HS-27A (cell line): ENCODE measurements around the gene ZDHHC7.
"Not testable (repeated sequence)": the region's sequence is repeated elsewhere in the genome, so short reads cannot be mapped to it uniquely, and the experiment has no call there.

ENCODE experiments used
- DNase-seq: peaks from one replicate; pipeline ENCODE4 v3.0.0-alpha.2; 2012; ENCODE audit warnings: low read depth, missing footprints

ZDHHC7 gene

DNA sequence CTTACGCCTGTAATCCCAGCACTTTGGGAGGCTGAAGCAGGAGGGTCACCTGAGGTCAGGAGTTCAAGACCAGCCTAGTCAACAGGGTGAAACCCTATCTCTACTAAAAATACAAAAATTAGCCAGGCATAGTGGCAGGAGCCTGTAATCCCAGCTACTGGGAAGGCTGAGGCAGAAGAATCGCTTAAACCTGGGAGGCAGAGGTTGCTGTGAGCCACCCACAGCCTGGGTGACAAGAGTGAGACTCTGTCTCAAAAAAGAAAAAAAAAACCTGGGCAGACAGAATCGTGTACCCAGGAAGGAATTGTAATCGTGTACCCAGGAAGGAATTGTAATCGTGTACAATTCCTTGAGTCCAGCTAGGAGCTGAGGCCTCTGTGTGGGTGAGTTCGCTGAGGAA is 72.7 kb downstream of the ZDHHC7 start:
- not testable (repeated sequence) for DNase-seq

DNA sequence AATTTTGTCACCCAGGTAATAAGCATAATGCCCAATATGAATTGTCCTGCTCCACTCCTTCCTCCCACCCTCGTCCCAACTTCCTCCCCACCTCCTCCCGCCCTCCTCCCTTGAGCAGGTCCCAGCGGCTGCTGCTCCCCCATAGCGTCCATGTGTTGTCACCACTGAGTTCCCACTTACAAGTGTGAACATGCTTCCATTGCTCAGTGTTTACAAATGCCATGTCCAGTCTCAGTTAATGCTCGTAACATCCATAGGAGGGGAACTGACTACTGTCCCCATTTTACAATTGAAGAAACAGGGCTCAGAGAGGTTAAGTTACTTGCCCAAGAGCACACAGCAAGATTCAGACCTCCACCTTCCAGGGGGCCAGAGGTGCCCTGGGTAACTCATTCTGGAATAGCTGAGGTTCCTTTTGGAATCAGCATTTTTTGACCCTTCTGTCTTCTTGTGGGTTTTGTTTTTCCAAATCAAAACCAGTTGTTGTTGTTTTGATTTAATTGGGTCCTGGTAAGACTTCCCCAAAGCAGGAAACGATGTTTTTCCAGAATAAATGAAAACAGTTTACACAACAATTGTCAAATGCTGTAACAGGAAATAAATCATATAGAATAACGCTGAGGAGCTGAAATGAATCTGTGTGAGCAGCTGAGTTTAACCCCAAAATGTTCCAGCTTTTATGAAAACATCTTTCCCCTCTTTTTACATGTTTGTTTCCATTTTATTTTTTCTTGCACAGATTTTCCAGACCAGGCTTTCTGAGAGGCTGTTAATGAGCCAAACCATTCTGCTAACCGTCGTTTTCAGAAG is 73.9 kb downstream of the ZDHHC7 start:
- DNase-seq, result no peak

DNA sequence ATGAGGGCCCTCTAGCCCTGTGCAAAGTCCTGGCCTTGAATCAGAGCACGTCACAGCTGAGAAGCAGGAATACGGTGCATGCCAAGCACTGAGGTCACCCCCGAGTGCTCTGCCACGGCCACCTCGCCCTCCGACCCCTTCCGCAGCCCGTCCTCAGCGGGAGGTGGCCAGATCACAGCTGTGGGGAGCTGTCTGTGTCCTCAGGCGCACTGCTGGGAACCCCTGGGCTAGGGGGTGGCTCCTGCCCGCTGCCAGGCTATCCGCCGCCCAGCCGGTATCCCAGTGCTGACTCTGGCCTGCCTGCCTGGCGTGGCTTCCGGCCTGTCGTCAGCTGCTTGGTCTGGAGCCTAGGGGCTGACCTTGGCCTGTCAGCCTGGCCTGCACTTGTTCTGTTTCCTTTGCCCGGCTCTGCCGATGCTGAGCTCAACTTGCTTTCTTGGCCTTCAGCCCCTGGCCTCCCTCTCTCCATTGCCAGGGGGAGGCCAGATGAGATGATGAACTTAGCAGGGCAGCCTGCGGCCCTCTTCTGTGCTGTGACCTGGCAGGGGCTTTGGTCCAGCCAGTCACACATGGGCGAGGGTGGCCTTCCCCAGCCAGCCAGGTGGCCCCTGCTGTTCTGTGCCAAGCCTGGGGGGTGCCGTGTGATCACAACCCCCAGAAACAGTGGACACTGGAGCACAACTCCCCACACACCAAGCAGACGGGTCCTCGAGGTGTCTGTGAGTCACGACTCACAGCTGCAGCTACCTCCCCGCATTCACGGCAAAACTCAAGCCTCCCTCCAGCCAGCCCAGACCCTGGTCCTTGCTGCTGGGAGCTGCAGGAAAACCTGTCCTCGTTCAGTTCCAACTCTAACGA is 77.3 kb downstream of the ZDHHC7 start:
- no peak for DNase-seq

DNA sequence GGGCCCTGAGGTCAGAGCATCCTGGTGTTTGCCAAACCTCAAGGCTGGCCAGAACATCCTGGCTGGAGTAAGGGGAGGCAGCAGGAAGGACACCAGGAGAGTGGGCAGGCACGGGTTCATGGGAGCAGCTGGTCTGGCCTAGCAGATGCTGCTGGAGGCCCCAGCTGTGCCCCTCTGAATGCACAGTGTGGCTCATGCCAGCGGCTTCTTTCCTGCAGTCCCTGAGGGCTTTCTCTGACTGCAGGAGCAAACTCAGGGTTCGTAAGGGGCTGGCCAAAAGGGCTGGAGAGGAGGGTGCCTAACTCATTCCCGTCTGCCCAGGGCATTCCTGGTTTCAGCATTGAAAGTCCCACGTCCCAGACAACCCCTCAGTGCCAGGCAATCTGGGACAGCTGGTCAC is 78.7 kb downstream of the ZDHHC7 start:
- no peak for DNase-seq

DNA sequence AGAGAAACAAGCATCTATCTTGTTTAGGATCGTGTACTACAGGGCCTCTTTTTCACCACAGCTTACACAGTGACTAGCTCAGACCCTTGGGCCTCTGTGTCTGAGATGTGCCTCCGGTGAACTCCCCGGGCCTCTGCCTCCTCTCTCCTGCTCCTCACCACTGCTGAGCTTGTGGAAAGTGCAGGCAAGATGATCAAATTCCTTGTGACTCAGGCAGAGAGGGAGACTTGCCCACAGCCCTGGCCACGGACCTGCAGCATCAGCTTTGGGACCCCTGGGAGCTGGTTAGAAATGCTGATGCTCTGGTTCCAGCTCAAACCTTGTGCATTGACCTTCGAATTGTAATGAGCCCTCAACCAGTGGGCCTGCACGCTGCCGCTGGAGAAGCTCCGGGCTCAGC is 79.8 kb downstream of the ZDHHC7 start:
- DNase-seq, result no peak

DNA sequence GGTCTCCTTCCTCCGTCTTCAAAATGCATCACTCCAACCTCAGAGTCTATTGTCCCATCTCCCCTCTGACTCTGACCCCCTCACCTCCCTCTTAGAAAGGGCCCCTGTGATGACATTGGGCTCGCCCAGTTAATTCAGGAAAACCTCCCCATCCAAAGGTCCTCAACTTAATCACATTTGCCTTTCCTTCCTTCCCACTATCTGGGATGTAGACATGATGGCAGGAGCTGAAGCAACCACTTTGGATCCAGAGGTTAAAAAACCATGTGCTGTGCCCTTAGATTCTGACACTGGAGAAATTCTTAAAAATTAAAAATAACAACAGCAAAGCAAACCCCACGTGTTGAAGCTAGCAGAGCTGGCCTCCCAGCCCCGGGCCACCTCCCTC is 80.2 kb downstream of the ZDHHC7 start:
- DNase-seq, result no peak

DNA sequence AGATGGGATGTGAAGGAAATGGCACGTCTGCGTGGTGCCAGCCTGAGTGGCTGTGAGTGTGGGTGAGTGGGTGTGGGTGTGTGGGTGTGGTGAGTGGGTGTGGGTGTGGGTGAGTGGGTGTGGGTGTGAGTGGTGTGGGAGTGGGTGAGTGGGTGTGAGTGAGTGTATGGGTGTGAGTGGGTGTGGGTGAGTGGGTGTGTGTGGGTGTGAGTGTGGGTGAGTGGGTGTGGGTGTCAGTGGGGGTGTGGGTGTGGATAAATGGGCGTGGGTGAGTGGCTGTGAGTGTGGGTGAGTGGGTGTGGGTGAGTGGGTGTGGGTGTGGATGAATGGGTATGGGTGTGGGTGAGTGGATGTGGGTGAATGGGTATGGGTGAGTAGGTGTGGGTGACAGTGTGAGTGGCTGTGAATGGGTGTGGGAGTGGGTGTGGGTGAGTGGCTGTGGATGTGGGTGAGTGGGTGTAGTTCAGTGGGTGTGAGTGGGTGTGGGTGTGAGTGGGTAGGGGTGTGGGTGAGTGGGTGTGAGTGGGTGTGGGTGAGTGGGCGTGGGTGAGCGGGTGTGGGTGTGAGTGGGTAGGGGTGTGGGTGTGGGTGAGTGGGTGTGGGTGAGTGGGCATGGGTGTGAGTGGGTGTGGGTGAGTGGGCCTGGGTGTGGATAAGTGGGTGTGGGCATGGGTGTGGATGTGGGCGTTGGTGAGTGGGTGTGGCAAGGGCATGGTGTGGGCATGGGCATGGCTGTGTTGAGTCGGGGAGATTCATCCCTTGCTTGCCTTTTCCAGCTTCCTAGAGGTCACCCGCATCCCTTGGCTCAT is 80.8 kb downstream of the ZDHHC7 start:
- DNase-seq, result no peak

DNA sequence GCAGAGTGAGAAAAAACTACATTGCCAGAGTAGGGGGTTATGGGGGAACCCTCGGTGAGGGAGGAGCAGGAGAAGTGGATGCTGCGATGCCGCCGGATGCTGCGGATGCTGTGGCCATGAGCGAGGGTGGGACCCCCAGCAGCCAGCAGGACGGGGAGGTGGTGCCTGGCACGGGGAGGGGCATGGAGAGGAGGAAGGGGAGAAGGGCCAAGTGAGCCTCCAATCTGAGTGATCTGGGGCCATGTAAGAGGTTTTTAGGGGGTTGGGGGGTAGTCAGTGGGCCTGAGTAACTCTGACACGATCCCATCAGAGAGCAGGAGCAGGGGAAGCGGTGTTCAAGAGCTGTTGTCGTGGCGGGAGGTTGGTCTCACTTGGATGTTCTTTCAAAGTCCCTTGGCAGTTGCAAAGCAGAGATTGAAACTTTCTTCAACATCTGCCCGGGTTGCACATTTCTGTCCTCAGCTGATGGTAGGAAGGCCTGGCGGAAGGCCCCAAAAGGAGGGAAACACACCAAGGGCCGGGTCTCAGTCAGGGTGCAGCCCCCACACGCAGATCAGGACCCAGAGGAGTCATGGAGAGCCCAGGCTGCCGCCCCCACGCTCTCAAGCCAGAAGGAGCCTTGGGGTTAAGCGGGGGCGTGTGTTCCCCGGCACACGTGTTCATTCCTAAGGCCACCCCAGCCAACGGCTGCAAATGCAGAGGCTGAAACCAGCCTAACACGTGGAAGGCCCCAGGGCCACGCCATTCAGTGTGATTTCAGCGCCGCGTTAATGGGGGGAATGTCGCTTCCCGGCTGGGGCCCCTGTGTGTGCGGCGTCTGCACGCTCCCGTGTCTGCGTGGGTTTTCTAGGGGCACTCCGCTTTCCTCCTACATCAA is 81.7 kb downstream of the ZDHHC7 start:
- DNase-seq, result no peak

DNA sequence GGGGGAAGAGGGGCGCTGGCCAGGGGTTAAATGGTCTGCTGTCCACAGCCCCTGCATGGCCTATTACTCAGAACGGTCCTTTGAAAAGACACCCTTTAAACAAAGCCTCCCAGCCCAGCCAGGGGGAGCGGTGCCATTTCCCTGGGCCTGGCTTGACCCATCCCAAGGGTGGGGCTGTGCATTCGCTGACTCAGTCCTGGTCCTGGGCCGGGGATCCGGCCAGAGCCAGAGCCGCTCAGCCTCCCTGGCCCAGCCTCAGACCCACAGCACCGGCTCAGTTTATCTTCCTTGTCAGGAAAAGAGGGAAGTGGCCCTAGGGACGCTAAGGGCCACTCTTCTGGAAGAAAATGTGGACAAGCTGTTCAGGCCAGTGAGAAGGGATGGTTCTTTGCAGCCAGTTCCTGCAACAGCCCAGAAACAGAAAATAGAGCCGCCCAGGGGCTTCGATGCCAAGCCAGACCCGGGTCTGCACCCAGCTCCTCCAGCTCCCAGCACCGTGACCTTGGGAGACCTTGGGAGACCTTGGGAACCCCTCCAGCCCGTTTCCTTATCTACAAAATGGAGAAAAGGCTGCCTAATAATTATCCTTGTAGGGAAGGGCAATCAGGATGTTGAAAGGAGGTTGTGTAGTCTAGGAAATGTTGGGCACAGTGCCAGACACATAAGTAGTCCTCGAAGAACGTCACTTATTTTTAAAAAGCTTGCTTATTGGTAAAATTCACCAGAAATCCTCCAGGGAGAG is 82.5 kb downstream of the ZDHHC7 start:
- DNase-seq, result no peak

DNA sequence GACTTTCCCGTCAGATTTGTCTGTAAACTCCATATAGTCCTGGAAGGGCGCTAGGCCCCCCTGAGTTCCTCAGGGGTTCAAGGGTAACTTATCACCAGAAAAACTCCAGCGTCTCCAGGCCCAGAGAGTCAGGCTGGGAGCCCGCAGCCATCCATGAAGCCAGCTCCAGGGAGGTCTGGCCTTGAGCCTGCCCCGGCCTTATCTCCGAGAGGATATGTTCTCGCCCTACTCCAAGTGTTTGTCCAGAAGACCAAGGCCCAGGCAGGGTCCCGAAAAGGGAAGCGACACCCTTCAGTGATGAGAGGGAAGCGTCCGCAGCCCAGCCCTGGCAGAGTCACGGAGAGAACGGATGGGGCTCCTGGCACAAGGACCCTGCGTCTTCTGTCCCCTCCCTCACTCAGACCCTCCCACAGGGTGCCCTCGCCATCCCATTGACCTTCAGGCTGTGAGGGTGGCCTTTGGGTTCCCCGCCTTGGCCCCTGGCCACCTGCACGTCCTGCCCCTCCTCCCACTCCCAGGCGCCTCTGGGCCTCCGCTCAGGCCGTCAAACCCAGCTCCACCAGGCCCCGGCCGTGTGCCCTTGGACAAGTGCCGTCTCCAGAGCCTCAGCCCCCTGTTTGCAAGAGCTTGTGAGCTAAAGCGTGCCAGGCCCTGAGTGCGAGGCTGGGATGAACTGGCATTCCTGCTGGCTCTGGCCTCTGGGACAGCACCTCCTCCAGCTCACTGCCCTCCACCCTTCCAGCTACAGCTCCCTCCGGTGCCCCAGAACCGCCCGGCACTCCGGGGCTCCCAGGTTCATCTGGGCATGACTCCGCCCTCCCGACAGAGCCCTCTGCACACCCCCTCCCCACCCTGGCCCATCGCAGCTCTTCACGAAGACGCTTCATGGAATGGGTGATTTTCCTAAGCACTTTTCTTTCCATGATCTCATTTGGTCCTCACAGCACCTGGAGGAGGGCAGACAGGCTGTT is 83.4 kb downstream of the ZDHHC7 start:
- DNase-seq, result no peak

DNA sequence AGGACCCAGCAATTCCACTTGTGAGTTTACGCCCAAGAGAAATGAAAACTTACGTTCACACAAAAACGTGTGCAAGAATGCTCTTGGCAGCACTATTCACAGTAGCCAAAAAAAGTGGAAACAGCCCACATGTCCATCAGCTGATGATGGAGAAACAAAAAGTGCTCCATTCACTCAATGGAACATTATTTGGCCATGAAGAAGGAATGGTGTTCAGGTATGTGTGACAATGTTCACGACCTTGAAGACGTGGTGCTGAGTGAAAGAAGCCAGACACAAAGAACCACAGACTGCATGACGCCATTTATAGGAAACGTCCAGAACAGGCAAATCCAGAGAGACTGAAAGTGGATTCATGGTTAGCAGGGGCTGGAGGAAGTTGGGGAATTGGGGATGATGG is 84.9 kb downstream of the ZDHHC7 start:
- no peak for DNase-seq

DNA sequence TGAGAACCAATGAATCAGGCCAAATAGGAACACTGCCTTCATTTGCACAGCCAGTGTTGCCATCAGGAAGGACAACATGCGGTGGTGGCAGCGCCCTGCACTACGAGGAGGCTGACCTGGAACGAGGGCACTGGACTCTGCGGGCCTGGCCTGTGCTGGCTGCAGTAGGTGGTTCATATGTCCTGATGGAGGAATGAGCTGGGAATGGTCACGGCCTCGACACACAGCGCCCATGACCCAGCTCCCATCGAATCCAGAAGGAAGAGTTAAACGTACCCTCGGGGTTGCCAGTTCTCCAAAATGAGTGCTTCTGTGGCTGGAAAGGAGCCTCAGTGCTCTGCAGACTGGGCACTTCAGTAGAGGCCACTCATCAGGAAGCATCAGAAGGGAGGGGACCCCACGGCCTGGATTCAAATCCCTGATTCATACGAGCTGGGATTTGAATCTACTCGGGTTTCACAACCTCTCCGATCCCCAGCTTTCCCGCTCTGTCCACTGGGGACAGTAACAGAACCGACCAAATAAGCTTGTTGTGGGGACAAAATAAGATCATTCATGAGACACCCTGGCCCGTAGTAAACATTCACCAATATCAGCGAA is 85.5 kb downstream of the ZDHHC7 start:
- DNase-seq, result no peak

DNA sequence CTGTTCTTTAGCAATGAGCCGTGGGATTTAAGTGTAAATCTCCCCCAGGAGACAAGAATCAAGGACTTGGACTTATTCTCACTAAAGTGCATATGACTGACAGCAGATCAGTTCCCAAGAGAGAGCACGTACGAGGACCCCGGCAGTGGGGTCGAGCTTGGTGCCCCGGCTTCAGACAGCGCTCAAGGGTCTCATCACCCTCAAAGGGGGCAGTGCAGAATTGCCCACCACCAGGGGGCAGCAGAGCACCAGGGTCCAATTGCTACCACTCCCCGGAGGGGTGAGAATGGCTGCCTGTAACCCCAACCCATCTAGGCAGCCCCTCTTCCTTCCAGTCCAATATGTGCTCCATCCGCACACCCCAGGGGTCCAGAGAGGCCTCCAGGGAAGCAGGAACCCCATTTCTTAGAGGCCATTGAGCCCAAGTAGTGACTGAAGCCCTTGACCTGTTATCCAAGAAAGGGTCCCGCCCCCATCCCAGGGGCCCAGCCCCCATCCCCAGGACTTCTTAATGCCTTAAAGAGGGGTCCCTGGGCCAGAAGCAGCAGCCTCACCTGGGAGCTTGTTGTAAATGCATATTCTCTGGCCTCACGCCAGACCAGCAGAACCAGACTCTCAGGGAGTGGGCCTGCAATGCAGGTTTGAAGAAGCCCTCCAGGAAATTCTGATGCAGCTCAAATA is 86.1 kb downstream of the ZDHHC7 start:
- DNase-seq, result no peak

DNA sequence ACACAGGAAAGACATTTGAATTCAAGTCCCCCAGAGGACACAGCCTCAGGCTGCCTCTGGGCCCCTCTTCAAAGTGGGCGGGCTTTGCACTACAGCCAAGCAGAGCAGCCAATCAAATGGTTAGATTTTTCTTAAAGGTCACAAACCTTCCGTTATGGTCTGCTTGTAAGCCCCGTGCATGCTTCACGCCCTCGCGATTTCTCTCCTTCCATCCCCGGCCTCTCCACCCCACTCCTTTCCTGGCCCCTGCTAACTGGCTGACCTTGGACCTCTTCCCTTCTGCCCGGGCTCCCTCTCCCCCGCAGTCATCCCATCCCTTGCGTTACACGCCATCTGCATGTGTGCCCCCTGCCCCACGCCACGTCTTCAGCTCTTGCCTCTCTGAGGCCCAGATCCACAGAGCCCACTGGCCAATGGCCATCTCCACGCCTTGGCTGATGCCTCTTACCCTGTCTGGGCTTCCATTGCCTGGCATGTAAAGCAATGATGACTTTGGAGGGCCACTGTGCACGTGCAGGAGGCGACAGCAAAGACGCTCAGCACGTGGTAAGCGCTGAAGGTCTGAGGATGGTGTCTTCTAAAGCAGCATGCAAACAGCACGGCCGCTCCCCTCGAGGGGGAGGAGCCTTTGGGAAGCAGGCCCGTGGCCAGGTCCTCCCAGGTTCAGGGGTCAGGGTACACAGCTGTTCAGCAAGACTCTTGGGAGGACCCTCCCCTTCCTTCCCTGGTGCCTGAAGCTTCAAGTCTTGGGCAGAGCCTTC is 86.8 kb downstream of the ZDHHC7 start:
- no peak for DNase-seq
